Adrenal gland (tissue), 12 donors: ENCODE data around the gene SCYGR2. TPM values are rescaled to one million over a fixed set of nuclear protein-coding genes. Genes with fewer than 3 reads are reported as not detected.

Experiments
- DNase-seq, 7 donors: peaks; one replicate each; pipeline ENCODE4 v3.0.0-alpha.2; 2019 to 2020
- H3K27ac ChIP-seq, 5 donors: fragments of 200-600 bp; sonication (generic) in 4 of 5; 1 replicate in 3 of 5; 2 replicates in 2 of 5; pipeline versions ENCODE4 v1.5.1 to v1.8.0; 2016 to 2020; ENCODE audit warnings: mild to moderate bottlenecking in 1 of 5
- H3K27me3 ChIP-seq: fragments of 200-600 bp; 2 replicates; pipeline ENCODE4 v1.8.0; 2021
- H3K36me3 ChIP-seq, 2 donors: fragments of 200-600 bp; replicated peaks in 1 of 2; 1 replicate in 1 of 2; 2 replicates in 1 of 2; pipeline versions ENCODE4 v1.5.1 to v1.8.0; 2018 to 2022
- H3K4me1 ChIP-seq, 2 donors: fragments of 200-600 bp; replicated peaks in 1 of 2; 1 replicate in 1 of 2; 2 replicates in 1 of 2; pipeline versions ENCODE4 v1.5.1 to v1.8.0; 2018 to 2021
- H3K4me3 ChIP-seq, 4 donors: fragments of 200-600 bp; sonication (generic) in 3 of 4; one replicate each; pipeline ENCODE4 v1.5.1; 2016 to 2018
- H3K9me3 ChIP-seq, 3 donors: fragments of 200-600 bp; sonication (generic) in 1 of 3; replicated peaks in 1 of 3; 1 replicate in 2 of 3; 2 replicates in 1 of 3; pipeline versions ENCODE4 v1.5.1 to v1.8.0; 2016 to 2021
- POLR2A ChIP-seq, 2 donors: fragments of 450-650 bp; IDR thresholded peaks; one replicate each; pipeline ENCODE4 v1.6.1; 2017; ENCODE audit warnings: antibody characterized with exemption in 2 of 2, mild to moderate bottlenecking in 2 of 2, moderate library complexity in 1 of 2
- WGBS, 4 donors: extraction: QIAGEN DNeasy Blood & Tissue Kit in 2 of 4; methylation state at CpG; one replicate each; pipeline versions ENCODE4 v1.1.5 to v1.1.7; 2013 to 2017; 5-methylcytosine and 5-hydroxymethylcytosine counted together
- intact Hi-C, 2 donors: fragments of 100-400 bp; cut with DNase I; formaldehyde crosslinking; loops; one replicate each; pipeline versions ENCODE4 v1.14.1 to v1.15.0; 2022 to 2023
- polyA plus RNA-seq, 3 donors: library from polyadenylated mRNA; stranded (reverse); fragments of 200-250 nt in 2 of 3; fragments of 350-450 nt in 1 of 3; fragmentation: Illumina TruSeq in 1 of 3; extraction: RNeasy Lipid Tissue Mini Kit (QIAGEN cat#74804) in 1 of 3; gene quantifications; one replicate each; pipeline ENCODE4 v1.2.3, GENCODE V29; 2013 to 2014
- total RNA-seq, 9 donors: library from RNA; depleted of rRNA in 4 of 9; stranded (reverse); fragments of >200 nt in 4 of 9; fragments of 120-200 nt in 1 of 9; fragmentation: NEBNext Ultra II Directional in 1 of 9; extraction: Animal tissue kit (Norgen Biotek cat#: 25700) in 1 of 9; gene quantifications; one replicate each; pipeline versions ENCODE4 v1.1.0 to v1.2.4, GENCODE V29; 2013 to 2023
- TF ChIP-seq, protein P1 (sequence below), 6 experiments: fragments of 450-650 bp in 4 of 6; fragments of 200-600 bp in 2 of 6; sonication (generic) in 1 of 6; IDR thresholded peaks; 1 replicate in 5 of 6; 2 replicates in 1 of 6; pipeline versions ENCODE4 v1.5.1 to v1.8.0; 2016 to 2021; ENCODE audit warnings: antibody characterized with exemption in 6 of 6, mild to moderate bottlenecking in 2 of 6, moderate library complexity in 1 of 6
- donor health status: healthy with polysubstance abuse.
- donor health status: Bipolar disorder and iron deficiency.
- donor health status: DM: yes; HTN: yes; CAD: no.
- donor health status: DM: no; HTN: no; CAD: no.
- donor health status: DM: no; HTN: no; CAD: no.
- donor health status: DM: yes; HTN: yes; CAD: no.

SCYGR2 gene
- total and polyA plus RNA-seq, 12 donors: not detected

DNA sequence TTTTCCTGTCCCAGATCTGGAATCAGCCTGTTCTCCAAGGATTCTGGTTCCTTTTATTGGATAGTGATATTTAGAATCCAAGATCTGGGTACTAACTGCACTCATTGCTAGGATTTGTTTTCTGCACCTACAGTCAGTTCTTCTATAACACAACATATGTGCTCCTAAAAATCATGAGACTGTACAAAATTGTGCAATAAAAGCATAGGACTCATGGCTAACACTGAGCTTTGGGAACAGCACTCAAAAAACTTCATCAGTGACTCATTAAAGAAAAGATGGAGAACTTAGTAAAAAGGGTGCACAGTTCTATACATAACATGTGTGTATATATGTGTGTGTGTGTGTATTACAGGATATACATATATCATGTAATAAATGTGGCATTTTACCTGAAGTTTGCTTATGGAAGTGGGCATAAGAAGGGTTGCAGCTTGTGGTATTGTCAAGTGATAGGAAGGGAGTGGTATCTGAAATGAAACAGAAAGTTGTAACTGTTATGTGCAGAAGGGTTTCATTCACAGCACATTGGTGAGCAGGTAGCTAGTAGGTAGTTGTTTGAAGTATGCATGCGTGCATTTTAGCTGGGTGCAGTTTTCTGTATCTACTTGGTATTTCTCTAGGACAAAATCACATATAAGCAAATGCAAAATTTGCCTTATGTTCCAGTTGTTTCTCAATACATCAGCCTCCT, 5.9 kb upstream of the SCYGR2 start:
- WGBS, 4 donors: 63 to 90% (median 85%) methylated on average over 1 of the region's 1 CpG
- no peak for DNase-seq
- H3K27me3 ChIP-seq: peaks cover 10% of the 10 kb centered on the region

DNA sequence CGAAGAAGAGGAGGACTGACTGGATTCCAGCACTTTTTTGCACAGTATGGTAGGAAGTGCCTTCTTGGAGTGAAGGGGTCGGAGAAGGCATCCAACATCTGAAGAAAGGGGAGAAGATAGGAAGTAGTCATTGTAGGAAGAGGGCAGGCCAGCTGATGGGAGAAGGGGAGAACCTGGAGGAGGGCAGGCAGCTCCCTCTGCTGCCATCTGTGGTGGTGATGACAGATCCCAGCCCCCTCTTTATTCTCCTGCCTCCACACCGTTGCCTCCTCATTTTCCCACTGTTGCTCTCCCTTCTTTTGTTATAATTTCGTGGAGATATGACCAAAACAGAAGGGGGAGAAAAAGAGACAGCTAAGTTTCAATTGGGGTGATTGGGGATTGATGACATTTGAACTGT, 2.9 kb upstream of the SCYGR2 start:
- no peak for DNase-seq
- no peak for TF ChIP-seq POLR2A (IDR thresholded peaks at IDR 0.05)
- TF ChIP-seq, protein P1, sequence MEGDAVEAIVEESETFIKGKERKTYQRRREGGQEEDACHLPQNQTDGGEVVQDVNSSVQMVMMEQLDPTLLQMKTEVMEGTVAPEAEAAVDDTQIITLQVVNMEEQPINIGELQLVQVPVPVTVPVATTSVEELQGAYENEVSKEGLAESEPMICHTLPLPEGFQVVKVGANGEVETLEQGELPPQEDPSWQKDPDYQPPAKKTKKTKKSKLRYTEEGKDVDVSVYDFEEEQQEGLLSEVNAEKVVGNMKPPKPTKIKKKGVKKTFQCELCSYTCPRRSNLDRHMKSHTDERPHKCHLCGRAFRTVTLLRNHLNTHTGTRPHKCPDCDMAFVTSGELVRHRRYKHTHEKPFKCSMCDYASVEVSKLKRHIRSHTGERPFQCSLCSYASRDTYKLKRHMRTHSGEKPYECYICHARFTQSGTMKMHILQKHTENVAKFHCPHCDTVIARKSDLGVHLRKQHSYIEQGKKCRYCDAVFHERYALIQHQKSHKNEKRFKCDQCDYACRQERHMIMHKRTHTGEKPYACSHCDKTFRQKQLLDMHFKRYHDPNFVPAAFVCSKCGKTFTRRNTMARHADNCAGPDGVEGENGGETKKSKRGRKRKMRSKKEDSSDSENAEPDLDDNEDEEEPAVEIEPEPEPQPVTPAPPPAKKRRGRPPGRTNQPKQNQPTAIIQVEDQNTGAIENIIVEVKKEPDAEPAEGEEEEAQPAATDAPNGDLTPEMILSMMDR (IDR thresholded peaks at IDR 0.05): no peak
- H3K9me3 ChIP-seq: no peaks in the 10 kb centered on the region

More for the DNA sequence above, 5.9 kb upstream of the SCYGR2 start:
- no peaks in the 10 kb centered on the region for H3K9me3 ChIP-seq
- H3K27ac ChIP-seq: no peak overlapping the region
- H3K4me3 ChIP-seq: no peak overlapping the region
- H3K4me1 ChIP-seq: no peaks in the 10 kb centered on the region
- intact Hi-C loops: no loop called here
- TF ChIP-seq, protein P1 (IDR thresholded peaks at IDR 0.05): no peak
- TF ChIP-seq POLR2A (IDR thresholded peaks at IDR 0.05): no peak
- H3K36me3 ChIP-seq: no peaks in the 10 kb centered on the region

DNA sequence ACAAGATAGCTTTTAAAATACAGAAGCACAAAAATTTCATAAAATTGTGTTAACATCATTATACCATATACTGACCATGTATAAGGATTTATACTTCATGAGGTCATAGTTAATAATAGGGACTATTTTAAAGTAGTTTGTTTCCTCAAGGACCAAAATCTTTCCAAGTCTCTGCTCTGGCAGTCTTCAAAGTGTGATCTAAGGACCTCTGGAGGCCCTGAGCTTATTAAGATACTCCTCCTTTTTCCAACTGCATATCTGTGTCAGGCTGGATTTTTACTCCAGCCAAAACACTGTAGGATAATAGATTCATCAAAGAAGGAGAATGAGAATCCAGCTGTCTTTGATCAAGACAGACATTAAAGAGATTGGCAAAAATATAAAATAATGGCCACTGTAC, 1.7 kb upstream of the SCYGR2 start:
- Histone ChIP-seq H3K27ac (no peak overlapping the region), H3K9me3 (no peaks in the 10 kb centered on the region), H3K4me1 (no peaks in the 10 kb centered on the region), H3K36me3 (no peaks in the 10 kb centered on the region), H3K4me3 (no peak overlapping the region), H3K27me3 (no peaks in the 10 kb centered on the region)
- intact Hi-C loops: no loop called here
- no peak for DNase-seq
- no peak for TF ChIP-seq POLR2A (IDR thresholded peaks at IDR 0.05)
- TF ChIP-seq, protein P1 (IDR thresholded peaks at IDR 0.05): no peak

More for the DNA sequence above, 2.9 kb upstream of the SCYGR2 start:
- no peaks in the 10 kb centered on the region for H3K36me3 ChIP-seq
- H3K27ac ChIP-seq: no peak overlapping the region
- H3K4me3 ChIP-seq: no peak overlapping the region
- no peaks in the 10 kb centered on the region for H3K4me1 ChIP-seq
- intact Hi-C loops: no loop called here
- 57 to 67% (median 62%) methylated on average over 3 to 4 of the region's 4 CpGs for WGBS, 4 donors
- H3K27me3 ChIP-seq: peaks cover 5% of the 10 kb centered on the region

DNA sequence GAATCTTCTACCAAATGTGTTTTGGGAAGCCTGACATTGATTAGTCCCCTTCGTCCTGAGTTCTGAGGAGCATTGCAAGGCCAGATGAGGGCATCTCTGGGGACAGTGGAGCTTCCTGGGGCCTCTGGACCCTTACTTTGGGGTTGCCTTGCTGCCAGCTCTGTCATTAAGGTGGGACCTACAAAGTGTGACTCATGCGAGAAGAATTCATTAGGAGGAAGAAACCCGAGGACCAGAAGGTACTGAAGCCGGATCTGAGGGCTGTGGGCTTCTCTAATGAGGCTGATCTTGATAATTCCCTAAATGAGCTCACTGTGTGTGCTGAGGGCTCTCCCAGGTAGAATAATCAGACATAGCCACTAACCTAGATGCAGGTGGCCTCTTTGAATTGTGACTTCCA, 695 bp upstream of the SCYGR2 start:
- Histone ChIP-seq H3K4me3 (no peak overlapping the region), H3K27ac (no peak overlapping the region), H3K4me1 (no peaks in the 10 kb centered on the region), H3K9me3 (no peaks in the 10 kb centered on the region), H3K36me3 (no peaks in the 10 kb centered on the region), H3K27me3 (no peaks in the 10 kb centered on the region)
- WGBS, 4 donors: 60 to 84% (median 68%) methylated on average over 3 to 4 of the region's 4 CpGs
- TF ChIP-seq, protein P1 (IDR thresholded peaks at IDR 0.05): no peak
- TF ChIP-seq POLR2A (IDR thresholded peaks at IDR 0.05): no peak
- no peak for DNase-seq
- intact Hi-C loops: no loop called here
